ENCODE results near the gene CCNT1. TPM values are rescaled to one million over a fixed set of nuclear protein-coding genes. Genes with fewer than 3 reads are reported as not detected.

The CCNT1 gene
- total and polyA plus RNA-seq, 4 donors, result 3.2 to 18.2 (median 10.4) TPM

DNA sequence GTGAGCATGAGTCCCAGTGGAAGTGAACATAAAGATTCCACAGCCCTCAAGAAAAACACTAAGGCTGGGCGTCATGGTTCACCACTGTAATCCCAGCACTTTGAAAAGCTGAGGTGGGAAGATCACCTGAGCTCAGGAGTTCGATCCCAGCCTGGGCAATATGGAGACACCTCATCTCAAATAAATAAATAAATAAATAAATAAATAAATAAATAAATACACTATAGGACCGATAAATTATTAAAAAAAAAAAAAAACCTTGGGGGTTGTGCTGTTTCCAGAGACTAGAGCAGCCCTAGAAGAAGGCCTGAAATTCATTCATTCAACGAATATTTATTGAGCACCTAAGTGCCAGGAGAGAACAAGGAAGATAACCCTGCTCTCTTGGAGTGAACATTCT lies 33.0 kb downstream of the CCNT1 start:
- Histone ChIP-seq H3K27me3 (ENCODE audit: control insufficient read depth in 4 of 4, insufficient read depth in 4 of 4, low read length in 3 of 4) (no peaks in the 10 kb centered on the region), H3K36me3 (ENCODE audit: control insufficient read depth in 4 of 4, insufficient read depth in 3 of 4, low read depth in 1 of 4, low read length in 3 of 4) (peaks cover 2 to 10% (median 8%) of the 10 kb centered on the region in 4 donors), H3K27ac (ENCODE audit: low read depth in 1 of 2, low read length in 2 of 2) (no peak overlapping the region), H3K9ac (ENCODE audit: low read depth in 1 of 2, low read length in 2 of 2) (no peak overlapping the region), H3K4me1 (ENCODE audit: control insufficient read depth in 4 of 4, insufficient read depth in 4 of 4, low read length in 3 of 4) (peaks cover 9 to 26% (median 18%) of the 10 kb centered on the region in 4 donors), H3K9me3 (ENCODE audit: control insufficient read depth in 4 of 4, low read length in 3 of 4) (no peaks in the 10 kb centered on the region), H3K4me3 (ENCODE audit: low read depth in 1 of 3, low read length in 3 of 3) (no peak overlapping the region)
- TF ChIP-seq, protein P1, sequence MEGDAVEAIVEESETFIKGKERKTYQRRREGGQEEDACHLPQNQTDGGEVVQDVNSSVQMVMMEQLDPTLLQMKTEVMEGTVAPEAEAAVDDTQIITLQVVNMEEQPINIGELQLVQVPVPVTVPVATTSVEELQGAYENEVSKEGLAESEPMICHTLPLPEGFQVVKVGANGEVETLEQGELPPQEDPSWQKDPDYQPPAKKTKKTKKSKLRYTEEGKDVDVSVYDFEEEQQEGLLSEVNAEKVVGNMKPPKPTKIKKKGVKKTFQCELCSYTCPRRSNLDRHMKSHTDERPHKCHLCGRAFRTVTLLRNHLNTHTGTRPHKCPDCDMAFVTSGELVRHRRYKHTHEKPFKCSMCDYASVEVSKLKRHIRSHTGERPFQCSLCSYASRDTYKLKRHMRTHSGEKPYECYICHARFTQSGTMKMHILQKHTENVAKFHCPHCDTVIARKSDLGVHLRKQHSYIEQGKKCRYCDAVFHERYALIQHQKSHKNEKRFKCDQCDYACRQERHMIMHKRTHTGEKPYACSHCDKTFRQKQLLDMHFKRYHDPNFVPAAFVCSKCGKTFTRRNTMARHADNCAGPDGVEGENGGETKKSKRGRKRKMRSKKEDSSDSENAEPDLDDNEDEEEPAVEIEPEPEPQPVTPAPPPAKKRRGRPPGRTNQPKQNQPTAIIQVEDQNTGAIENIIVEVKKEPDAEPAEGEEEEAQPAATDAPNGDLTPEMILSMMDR (IDR thresholded peaks at IDR 0.05; ENCODE audit: low read depth, low read length, missing input control), result no peak
- TF ChIP-seq, protein P2, sequence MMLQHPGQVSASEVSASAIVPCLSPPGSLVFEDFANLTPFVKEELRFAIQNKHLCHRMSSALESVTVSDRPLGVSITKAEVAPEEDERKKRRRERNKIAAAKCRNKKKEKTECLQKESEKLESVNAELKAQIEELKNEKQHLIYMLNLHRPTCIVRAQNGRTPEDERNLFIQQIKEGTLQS (IDR thresholded peaks at IDR 0.05), result no peak
- TF ChIP-seq GABPA (IDR thresholded peaks at IDR 0.05 in 1 of 2, conservative IDR thresholded peaks at IDR 0.05 in 1 of 2) (no peak), HNF4A (conservative IDR thresholded peaks at IDR 0.05) (no peak), TAF1 (conservative IDR thresholded peaks at IDR 0.05) (no peak), FOXA2 (IDR thresholded peaks at IDR 0.05) (no peak), EGR1 (IDR thresholded peaks at IDR 0.05; ENCODE audit: low read depth in 2 of 2) (no peak)
- no peak for DNase-seq (ENCODE audit: low spot score)
- 89% methylated on average over 4 of the region's 4 CpGs for WGBS

DNA sequence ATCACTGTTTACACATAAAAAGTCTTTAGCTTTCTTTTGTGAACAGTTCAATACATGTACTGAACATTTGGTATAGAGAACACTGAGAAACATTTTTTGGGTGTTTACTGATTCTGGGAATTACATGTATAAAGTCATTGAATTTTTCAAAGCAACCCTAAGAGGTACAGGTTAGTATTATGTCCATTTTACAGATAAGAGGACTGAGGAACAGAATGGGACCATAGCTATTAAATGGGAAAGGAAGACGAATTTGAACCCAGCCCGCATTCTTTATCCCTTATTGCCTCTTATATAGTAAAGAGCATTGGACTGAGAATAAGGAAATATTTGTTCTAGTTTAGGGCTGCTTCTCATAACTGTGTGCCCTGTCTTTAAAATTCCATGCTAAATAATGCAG lies 33.6 kb downstream of the CCNT1 start:
- peaks cover under 1 to 12% (median 9%) of the 10 kb centered on the region in 4 donors for H3K36me3 ChIP-seq (ENCODE audit: control insufficient read depth in 4 of 4, insufficient read depth in 3 of 4, low read depth in 1 of 4, low read length in 3 of 4)
- WGBS, result 89% methylated on average over 2 of the region's 2 CpGs
- no peak for TF ChIP-seq FOXA2 (IDR thresholded peaks at IDR 0.05)
- TF ChIP-seq, protein P1 (IDR thresholded peaks at IDR 0.05; ENCODE audit: low read depth, low read length, missing input control), result no peak
- TF ChIP-seq, protein P3, sequence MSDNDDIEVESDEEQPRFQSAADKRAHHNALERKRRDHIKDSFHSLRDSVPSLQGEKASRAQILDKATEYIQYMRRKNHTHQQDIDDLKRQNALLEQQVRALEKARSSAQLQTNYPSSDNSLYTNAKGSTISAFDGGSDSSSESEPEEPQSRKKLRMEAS (IDR thresholded peaks at IDR 0.05), result no peak
- TF ChIP-seq, protein P4, sequence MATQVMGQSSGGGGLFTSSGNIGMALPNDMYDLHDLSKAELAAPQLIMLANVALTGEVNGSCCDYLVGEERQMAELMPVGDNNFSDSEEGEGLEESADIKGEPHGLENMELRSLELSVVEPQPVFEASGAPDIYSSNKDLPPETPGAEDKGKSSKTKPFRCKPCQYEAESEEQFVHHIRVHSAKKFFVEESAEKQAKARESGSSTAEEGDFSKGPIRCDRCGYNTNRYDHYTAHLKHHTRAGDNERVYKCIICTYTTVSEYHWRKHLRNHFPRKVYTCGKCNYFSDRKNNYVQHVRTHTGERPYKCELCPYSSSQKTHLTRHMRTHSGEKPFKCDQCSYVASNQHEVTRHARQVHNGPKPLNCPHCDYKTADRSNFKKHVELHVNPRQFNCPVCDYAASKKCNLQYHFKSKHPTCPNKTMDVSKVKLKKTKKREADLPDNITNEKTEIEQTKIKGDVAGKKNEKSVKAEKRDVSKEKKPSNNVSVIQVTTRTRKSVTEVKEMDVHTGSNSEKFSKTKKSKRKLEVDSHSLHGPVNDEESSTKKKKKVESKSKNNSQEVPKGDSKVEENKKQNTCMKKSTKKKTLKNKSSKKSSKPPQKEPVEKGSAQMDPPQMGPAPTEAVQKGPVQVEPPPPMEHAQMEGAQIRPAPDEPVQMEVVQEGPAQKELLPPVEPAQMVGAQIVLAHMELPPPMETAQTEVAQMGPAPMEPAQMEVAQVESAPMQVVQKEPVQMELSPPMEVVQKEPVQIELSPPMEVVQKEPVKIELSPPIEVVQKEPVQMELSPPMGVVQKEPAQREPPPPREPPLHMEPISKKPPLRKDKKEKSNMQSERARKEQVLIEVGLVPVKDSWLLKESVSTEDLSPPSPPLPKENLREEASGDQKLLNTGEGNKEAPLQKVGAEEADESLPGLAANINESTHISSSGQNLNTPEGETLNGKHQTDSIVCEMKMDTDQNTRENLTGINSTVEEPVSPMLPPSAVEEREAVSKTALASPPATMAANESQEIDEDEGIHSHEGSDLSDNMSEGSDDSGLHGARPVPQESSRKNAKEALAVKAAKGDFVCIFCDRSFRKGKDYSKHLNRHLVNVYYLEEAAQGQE (IDR thresholded peaks at IDR 0.05), result no peak
- no peak for TF ChIP-seq FOXA1 (IDR thresholded peaks at IDR 0.05)
- TF ChIP-seq SP1 (IDR thresholded peaks at IDR 0.05), result no peak
- no peak for TF ChIP-seq HNF4A (conservative IDR thresholded peaks at IDR 0.05)
- TF ChIP-seq TAF1 (conservative IDR thresholded peaks at IDR 0.05), result no peak
- TF ChIP-seq GABPA (IDR thresholded peaks at IDR 0.05 in 1 of 2, conservative IDR thresholded peaks at IDR 0.05 in 1 of 2), result no peak
- no peak for TF ChIP-seq NR2F2 (IDR thresholded peaks at IDR 0.05)
- no peak for TF ChIP-seq JUND (IDR thresholded peaks at IDR 0.05)
- peaks cover 10 to 26% (median 18%) of the 10 kb centered on the region in 4 donors for H3K4me1 ChIP-seq (ENCODE audit: control insufficient read depth in 4 of 4, insufficient read depth in 4 of 4, low read length in 3 of 4)
- no peak overlapping the region for H3K9ac ChIP-seq (ENCODE audit: low read depth in 1 of 2, low read length in 2 of 2)
- peak overlapping the region in 2 of 3 donors; percentile 73 to 85 for H3K4me3 ChIP-seq (ENCODE audit: low read depth in 1 of 3, low read length in 3 of 3)
- H3K27me3 ChIP-seq (ENCODE audit: control insufficient read depth in 4 of 4, insufficient read depth in 4 of 4, low read length in 3 of 4), result no peaks in the 10 kb centered on the region
- H3K9me3 ChIP-seq (ENCODE audit: control insufficient read depth in 4 of 4, low read length in 3 of 4), result no peaks in the 10 kb centered on the region
- no peak for DNase-seq (ENCODE audit: low spot score)
- H3K27ac ChIP-seq (ENCODE audit: low read depth in 1 of 2, low read length in 2 of 2), result no peak overlapping the region
